Activated CD4-positive, alpha-beta T cell treated with anti-CD3 and anti-CD28 coated beads for 36 hours (primary cell): Measurements from ENCODE around the gene TPO. TPM values are rescaled to one million over a fixed set of nuclear protein-coding genes. Genes with fewer than 3 reads are reported as not detected.
A peak's percentile ranks its signal among the peaks of the same experiment; 100 is the strongest.
"Not testable (repeated sequence)": the region's sequence is repeated elsewhere in the genome, so short reads cannot be mapped to it uniquely, and the experiment has no call there.

Experiments
- ATAC-seq: fragments of 200-7000 bp; cut with Tn5 transposase; one replicate; pipeline ENCODE4 v1.10.0; 2021; ENCODE audit warnings: mild to moderate bottlenecking, moderate library complexity
- CTCF ChIA-PET: fragments of 350-600 bp; sonication (Branson Sonifier 250); formaldehyde crosslinking; loops from one replicate; lab custom pipeline; 2021; ENCODE audit warnings: antibody characterized with exemption; lab: Charles Lee
- POLR2A ChIA-PET: fragments of 350-600 bp; sonication (Branson Sonifier 250); formaldehyde crosslinking; loops from one replicate; lab custom pipeline; 2021; ENCODE audit warnings: antibody characterized with exemption, inconsistent platforms; lab: Charles Lee
- DNase-seq: peaks from one replicate; pipeline ENCODE4 v3.0.0-alpha.2; 2020
- H3K27ac Mint-ChIP-seq: one replicate; pipeline ENCODE4 v1.8.0; 2021; ENCODE audit warnings: mixed read lengths
- H3K27me3 Mint-ChIP-seq: one replicate; pipeline ENCODE4 v1.8.0; 2021; ENCODE audit warnings: mixed read lengths
- H3K36me3 Mint-ChIP-seq: one replicate; pipeline ENCODE4 v1.8.0; 2021; ENCODE audit warnings: low read depth, mixed read lengths
- H3K4me1 Mint-ChIP-seq: one replicate; pipeline ENCODE4 v1.8.0; 2021; ENCODE audit warnings: mixed read lengths
- H3K4me3 Mint-ChIP-seq: one replicate; pipeline ENCODE4 v1.8.0; 2021; ENCODE audit warnings: mild to moderate bottlenecking, moderate library complexity, mixed read lengths
- H3K9me3 Mint-ChIP-seq: one replicate; pipeline ENCODE4 v1.8.0; 2021; ENCODE audit warnings: low read depth, mixed read lengths
- intact Hi-C, 2 experiments: fragments of 100-400 bp; cut with DNase I in 1 of 2; cut with micrococcal nuclease in 1 of 2; formaldehyde crosslinking; loops; one replicate each; pipeline versions ENCODE4 v1.14.2 to v1.15.1; 2022 to 2024; cut with DNase I, micrococcal nuclease
- total RNA-seq, 2 experiments: library from RNA; stranded (reverse); gene quantifications; one replicate each; pipeline ENCODE4 v1.2.3, GENCODE V29; 2021

TPO gene
- total RNA-seq, 2 experiments from 2014 or later: not detected

GRCh38 chr2:1488851-1489250 lies 75.6 kb downstream of the TPO start:
- Mint-ChIP-seq H3K4me1 (no peaks in the 10 kb centered on the region), H3K9me3 (no peaks in the 10 kb centered on the region), H3K4me3 (no peak overlapping the region), H3K27ac (no peak overlapping the region), H3K27me3 (no peaks in the 10 kb centered on the region), H3K36me3 (no peaks in the 10 kb centered on the region)
- DNase-seq (no peak), ATAC-seq (no peak)
- ChIA-PET POLR2A (no interaction called here), CTCF (no interaction called here)
- intact Hi-C loops: no loop called here

DNA sequence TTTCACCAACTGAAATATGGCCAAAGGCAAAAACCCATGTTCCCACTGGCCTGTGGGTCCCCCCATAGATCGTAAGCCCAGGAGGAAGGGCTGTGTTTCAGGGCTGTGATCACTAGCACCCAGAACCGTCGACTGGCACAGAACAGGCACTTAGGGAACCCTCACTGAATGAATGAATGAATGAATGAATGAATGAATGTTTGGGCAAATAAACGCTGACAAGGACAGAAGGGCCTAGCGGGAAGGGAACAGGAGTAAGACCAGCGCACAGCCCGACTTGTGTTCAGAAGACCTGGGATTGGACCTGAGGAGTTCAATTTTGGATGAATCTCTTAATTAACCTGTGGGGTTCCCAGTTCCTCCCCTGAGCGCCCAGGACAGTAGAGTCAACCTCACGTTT lies 76.2 kb downstream of the TPO start:
- ChIA-PET POLR2A (no interaction called here), CTCF (no interaction called here)
- H3K9me3 Mint-ChIP-seq: no peaks in the 10 kb centered on the region
- intact Hi-C loops: no loop called here
- H3K27ac Mint-ChIP-seq: peak overlapping the region; percentile 47
- ATAC-seq (no peak), DNase-seq (no peak)
- H3K27me3 Mint-ChIP-seq: no peaks in the 10 kb centered on the region
- no peaks in the 10 kb centered on the region for H3K36me3 Mint-ChIP-seq
- H3K4me1 Mint-ChIP-seq: no peaks in the 10 kb centered on the region
- no peak overlapping the region for H3K4me3 Mint-ChIP-seq

GRCh38 chr2:1490381-1490780 lies 77.1 kb downstream of the TPO start:
- ATAC-seq, H3K4me3 Mint-ChIP-seq, H3K4me1 Mint-ChIP-seq, CTCF ChIA-PET, POLR2A ChIA-PET, H3K27ac Mint-ChIP-seq, H3K36me3 Mint-ChIP-seq, H3K9me3 Mint-ChIP-seq, DNase-seq, H3K27me3 Mint-ChIP-seq, intact Hi-C loops: not testable (repeated sequence)

GRCh38 chr2:1491751-1492150 lies 78.5 kb downstream of the TPO start:
- Mint-ChIP-seq H3K9me3 (no peaks in the 10 kb centered on the region), H3K27ac (no peak overlapping the region), H3K4me3 (no peak overlapping the region), H3K27me3 (no peaks in the 10 kb centered on the region), H3K36me3 (no peaks in the 10 kb centered on the region), H3K4me1 (no peaks in the 10 kb centered on the region)
- CTCF ChIA-PET: no interaction called here
- ATAC-seq (no peak), DNase-seq (no peak)
- POLR2A ChIA-PET: no interaction called here
- intact Hi-C loops: no loop called here

DNA sequence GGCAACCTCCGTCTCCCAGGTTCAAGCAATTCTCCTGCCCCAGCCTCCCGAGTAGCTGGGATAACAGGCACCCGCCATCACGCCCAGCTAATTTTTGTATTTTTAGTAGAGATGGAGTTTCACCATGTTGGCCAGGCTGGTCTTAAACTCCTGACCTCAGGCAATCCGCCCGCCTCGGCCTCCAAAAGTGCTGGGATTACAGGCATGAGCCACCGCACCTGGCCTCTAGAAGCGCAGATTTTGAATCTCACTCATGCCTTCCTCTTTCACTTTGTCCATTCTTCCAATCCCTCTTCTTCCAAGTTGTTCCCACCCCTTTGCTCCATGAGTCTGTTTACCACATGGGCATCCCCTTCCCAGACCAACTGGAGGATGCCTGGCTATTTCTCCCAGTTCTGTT lies 79.0 kb downstream of the TPO start:
- POLR2A ChIA-PET, intact Hi-C loops, H3K4me3 Mint-ChIP-seq, H3K9me3 Mint-ChIP-seq, H3K27ac Mint-ChIP-seq, H3K36me3 Mint-ChIP-seq, H3K27me3 Mint-ChIP-seq, DNase-seq, ATAC-seq, CTCF ChIA-PET, H3K4me1 Mint-ChIP-seq: not testable (repeated sequence)

- ATAC-seq (no peak), DNase-seq (no peak)
- H3K27ac Mint-ChIP-seq: no peak overlapping the region
- ChIA-PET POLR2A (no interaction called here), CTCF (interaction anchor here (1.1 kb wide), 1 partner anchor 263 kb away, joined by 4 read pairs; no protein-coding TSS in a partner anchor)
- no peaks in the 10 kb centered on the region for H3K9me3 Mint-ChIP-seq
- H3K27me3 Mint-ChIP-seq: no peaks in the 10 kb centered on the region
- H3K36me3 Mint-ChIP-seq: no peaks in the 10 kb centered on the region
- H3K4me1 Mint-ChIP-seq: no peaks in the 10 kb centered on the region
- H3K4me3 Mint-ChIP-seq: no peak overlapping the region
- intact Hi-C loops: no loop called here
These were observed 79.6 kb downstream of the TPO start for GRCh38 chr2:1492711-1493430.

DNA sequence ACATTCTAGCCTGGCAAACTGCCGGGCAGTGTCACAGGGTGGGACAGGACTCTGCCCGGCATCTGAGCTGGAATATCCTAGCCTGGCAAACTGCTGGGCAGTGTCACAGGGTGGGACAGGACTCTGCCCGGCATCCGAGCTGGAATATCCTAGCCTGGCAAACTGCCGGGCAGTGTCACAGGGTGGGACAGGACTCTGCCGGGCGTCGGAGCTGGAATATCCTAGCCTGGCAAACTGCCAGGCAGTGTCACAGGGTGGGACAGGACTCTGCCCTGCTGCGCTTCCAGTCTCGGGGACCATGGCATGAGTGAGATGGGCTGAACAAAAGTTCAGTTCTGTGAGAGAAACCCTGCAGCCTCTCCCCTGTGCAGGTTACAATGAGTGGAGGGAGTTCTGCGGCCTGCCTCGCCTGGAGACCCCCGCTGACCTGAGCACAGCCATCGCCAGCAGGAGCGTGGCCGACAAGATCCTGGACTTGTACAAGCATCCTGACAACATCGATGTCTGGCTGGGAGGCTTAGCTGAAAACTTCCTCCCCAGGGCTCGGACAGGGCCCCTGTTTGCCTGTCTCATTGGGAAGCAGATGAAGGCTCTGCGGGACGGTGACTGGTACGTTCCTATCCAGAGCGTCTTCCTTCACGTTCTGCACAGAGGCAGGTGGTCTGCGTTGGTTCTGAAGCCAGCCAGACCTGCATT lies 80.3 kb downstream of the TPO start:
- no peak overlapping the region for H3K4me3 Mint-ChIP-seq
- no peaks in the 10 kb centered on the region for H3K9me3 Mint-ChIP-seq
- DNase-seq: no peak
- H3K27me3 Mint-ChIP-seq: no peaks in the 10 kb centered on the region
- POLR2A ChIA-PET: no interaction called here
- no peak overlapping the region for H3K27ac Mint-ChIP-seq
- H3K4me1 Mint-ChIP-seq: no peaks in the 10 kb centered on the region
- no peak for ATAC-seq
- H3K36me3 Mint-ChIP-seq: no peaks in the 10 kb centered on the region
- intact Hi-C loops: no loop called here
- CTCF ChIA-PET: interaction anchor here (1.1 kb wide), 1 partner anchor 262 kb away, joined by 4 read pairs; no protein-coding TSS in a partner anchor

DNA sequence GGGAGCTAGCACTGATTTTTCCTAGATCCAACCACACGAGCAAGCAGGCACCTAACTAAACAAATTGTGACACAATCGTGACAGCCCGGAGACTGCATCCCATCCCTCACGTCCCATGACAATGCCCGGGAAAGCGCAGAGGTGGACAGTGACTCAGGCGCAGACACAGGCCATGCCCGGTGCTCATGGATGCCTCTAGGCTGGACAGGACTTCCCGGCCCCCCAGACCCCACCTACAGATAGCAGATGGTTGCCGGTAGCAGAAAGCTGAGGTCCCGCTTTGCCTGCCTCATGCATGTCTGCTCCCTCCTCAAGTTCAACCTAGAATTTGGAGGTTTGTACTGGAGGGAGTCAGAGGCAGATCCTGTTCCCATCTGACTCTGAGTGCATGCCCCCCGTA lies 81.0 kb downstream of the TPO start:
- ChIA-PET CTCF (no interaction called here), POLR2A (no interaction called here)
- Mint-ChIP-seq H3K27me3 (no peaks in the 10 kb centered on the region), H3K4me3 (no peak overlapping the region), H3K36me3 (no peaks in the 10 kb centered on the region), H3K9me3 (no peaks in the 10 kb centered on the region), H3K4me1 (no peaks in the 10 kb centered on the region), H3K27ac (no peak overlapping the region)
- no peak for DNase-seq
- no peak for ATAC-seq
- intact Hi-C loops: no loop called here

GRCh38 chr2:1494906-1495305 lies 81.6 kb downstream of the TPO start:
- H3K27ac Mint-ChIP-seq: no peak overlapping the region
- CTCF ChIA-PET: no interaction called here
- POLR2A ChIA-PET: no interaction called here

GRCh38 chr2:1495676-1496358 lies 82.6 kb downstream of the TPO start:
- no peaks in the 10 kb centered on the region for H3K4me1 Mint-ChIP-seq
- ChIA-PET CTCF (no interaction called here), POLR2A (no interaction called here)
- DNase-seq (no peak), ATAC-seq (no peak)
- no peak overlapping the region for H3K27ac Mint-ChIP-seq
- no peaks in the 10 kb centered on the region for H3K27me3 Mint-ChIP-seq
- H3K4me3 Mint-ChIP-seq: no peak overlapping the region
- intact Hi-C loops: no loop called here
- no peaks in the 10 kb centered on the region for H3K9me3 Mint-ChIP-seq
- no peaks in the 10 kb centered on the region for H3K36me3 Mint-ChIP-seq

More at GRCh38 chr2:1494906-1495305, 81.6 kb downstream of the TPO start:
- H3K4me1 Mint-ChIP-seq: no peaks in the 10 kb centered on the region
- no peaks in the 10 kb centered on the region for H3K9me3 Mint-ChIP-seq
- DNase-seq (no peak), ATAC-seq (no peak)
- H3K36me3 Mint-ChIP-seq: no peaks in the 10 kb centered on the region
- H3K27me3 Mint-ChIP-seq: no peaks in the 10 kb centered on the region
- intact Hi-C loops: no loop called here
- H3K4me3 Mint-ChIP-seq: no peak overlapping the region

GRCh38 chr2:1496359-1496821 lies 83.1 kb downstream of the TPO start:
- DNase-seq: no peak
- ChIA-PET CTCF (no interaction called here), POLR2A (no interaction called here)
- Mint-ChIP-seq H3K4me3 (no peak overlapping the region), H3K9me3 (no peaks in the 10 kb centered on the region), H3K36me3 (no peaks in the 10 kb centered on the region), H3K27me3 (no peaks in the 10 kb centered on the region), H3K4me1 (no peaks in the 10 kb centered on the region), H3K27ac (no peak overlapping the region)
- intact Hi-C loops: no loop called here
- no peak for ATAC-seq
